Right atrium auricular region (tissue), 2 donors: ENCODE data around the gene PCDHGA12. TPM values are rescaled to one million over a fixed set of nuclear protein-coding genes. Genes with fewer than 3 reads are reported as not detected.
"Not testable (repeated sequence)": the region's sequence is repeated elsewhere in the genome, so short reads cannot be mapped to it uniquely, and the experiment has no call there.

Source experiments
- DNase-seq: peaks from one replicate; pipeline ENCODE4 v3.0.0-alpha.2; 2019; ENCODE audit warnings: low spot score
- H3K27ac ChIP-seq, 2 donors: fragments of 200-600 bp; sonication (generic); 1 replicate in 1 of 2; 2 replicates in 1 of 2; pipeline ENCODE4 v1.5.1; 2016 to 2019
- H3K27me3 ChIP-seq, 2 donors: fragments of 200-600 bp; sonication (generic); one replicate each; pipeline versions ENCODE4 v1.5.1 to v1.6.0; 2017 to 2019
- H3K36me3 ChIP-seq: fragments of 200-600 bp; sonication (generic); one replicate; pipeline ENCODE4 v1.5.1; 2016
- H3K4me1 ChIP-seq, 2 donors: fragments of 200-600 bp; sonication (generic); one replicate each; pipeline versions ENCODE4 v1.5.1 to v1.6.0; 2017 to 2019
- H3K4me3 ChIP-seq, 2 donors: fragments of 200-600 bp; sonication (generic); 1 replicate in 1 of 2; 2 replicates in 1 of 2; pipeline ENCODE4 v1.5.1; 2017 to 2019; ENCODE audit warnings: mild to moderate bottlenecking in 1 of 2, moderate library complexity in 1 of 2
- H3K9me3 ChIP-seq, 2 donors: fragments of 200-600 bp; sonication (generic); one replicate each; pipeline ENCODE4 v1.5.1; 2019
- CTCF ChIP-seq, 2 donors: fragments of 200-600 bp; sonication (generic); IDR thresholded peaks; one replicate each; pipeline ENCODE4 v1.5.1; 2019; ENCODE audit warnings: antibody characterized with exemption in 2 of 2
- total RNA-seq, 2 donors: library from RNA; depleted of rRNA; stranded (reverse); fragments of >200 nt; gene quantifications; one replicate each; pipeline ENCODE4 v1.1.0, GENCODE V29; 2016

Gene PCDHGA12
- total RNA-seq, 2 donors from 2014 or later, result 6.2 to 7.7 TPM

GRCh38 chr5:141407790-141408505 lies 22.4 kb upstream of the PCDHGA12 start, which contains the start of gene PCDHGB6:
Gene PCDHGB6 (plus strand): TSS chr5:141408021. CDS start chr5:141408203, 182 bp downstream.
- H3K27me3 ChIP-seq, DNase-seq, H3K4me1 ChIP-seq, H3K36me3 ChIP-seq: not testable (repeated sequence)
- Histone ChIP-seq H3K27ac (peak within 1 kb of the TSS in 1 of 2 donors; percentile 34), H3K9me3 (peaks cover 34 to 99% of the 10 kb centered on the region in 2 donors), H3K4me3 (peak within 1 kb of the TSS; percentile 30 to 41)
- TF ChIP-seq CTCF (IDR thresholded peaks at IDR 0.05), result peak; percentile 73 to 77

- H3K9me3 ChIP-seq, result peaks cover 30 to 97% of the 10 kb centered on the region in 2 donors
- no peak overlapping the region for H3K27ac ChIP-seq
- no peaks in the 10 kb centered on the region for H3K27me3 ChIP-seq
- peaks cover 0 to 7% of the 10 kb centered on the region in 2 donors for H3K4me1 ChIP-seq
- peaks cover 6% of the 10 kb centered on the region for H3K36me3 ChIP-seq
- no peak overlapping the region for H3K4me3 ChIP-seq
- no peak for TF ChIP-seq CTCF (IDR thresholded peaks at IDR 0.05)
- no peak for DNase-seq
Observed at GRCh38 chr5:141409598-141410306, 20.6 kb upstream of the PCDHGA12 start.

- TF ChIP-seq CTCF (IDR thresholded peaks at IDR 0.05), result no peak
- no peaks in the 10 kb centered on the region for H3K27me3 ChIP-seq
Observed at GRCh38 chr5:141411575-141411974, 18.7 kb upstream of the PCDHGA12 start.

GRCh38 chr5:141412854-141413539 lies 17.3 kb upstream of the PCDHGA12 start, which contains the start of gene PCDHGA10:
Gene PCDHGA10 (plus strand): TSS chr5:141412987. CDS start chr5:141413176, 189 bp downstream.
- TF ChIP-seq CTCF (IDR thresholded peaks at IDR 0.05), result peak; percentile 40 to 62
- Histone ChIP-seq H3K36me3 (no peaks in the 10 kb centered on the region), H3K27ac (no peak within 1 kb of the TSS), H3K4me1 (peaks cover 0 to 8% of the 10 kb centered on the region in 2 donors), H3K9me3 (peaks cover 25 to 84% of the 10 kb centered on the region in 2 donors), H3K4me3 (peak within 1 kb of the TSS; percentile 22 to 33), H3K27me3 (no peaks in the 10 kb centered on the region)
- no peak for DNase-seq

More at GRCh38 chr5:141411575-141411974, 18.7 kb upstream of the PCDHGA12 start:
- no peak for DNase-seq
- Histone ChIP-seq H3K4me1 (peaks cover 0 to 7% of the 10 kb centered on the region in 2 donors), H3K27ac (no peak overlapping the region), H3K9me3 (peaks cover 30 to 94% of the 10 kb centered on the region in 2 donors), H3K36me3 (no peaks in the 10 kb centered on the region), H3K4me3 (no peak overlapping the region)

- no peak overlapping the region for H3K27ac ChIP-seq
- H3K9me3 ChIP-seq, result peaks cover 30 to 84% of the 10 kb centered on the region in 2 donors
- no peaks in the 10 kb centered on the region for H3K36me3 ChIP-seq
Observed at GRCh38 chr5:141413540-141414069, 16.7 kb upstream of the PCDHGA12 start.

GRCh38 chr5:141414548-141415274 lies 15.6 kb upstream of the PCDHGA12 start:
- H3K36me3 ChIP-seq, H3K4me3 ChIP-seq: not testable (repeated sequence)

More at GRCh38 chr5:141413540-141414069, 16.7 kb upstream of the PCDHGA12 start:
- Histone ChIP-seq H3K4me3 (peak overlapping the region; percentile 22 to 33), H3K27me3 (no peaks in the 10 kb centered on the region), H3K4me1 (peaks cover 0 to 12% of the 10 kb centered on the region in 2 donors)
- DNase-seq, result no peak
- TF ChIP-seq CTCF (IDR thresholded peaks at IDR 0.05), result no peak

GRCh38 chr5:141415275-141415618 lies 15.1 kb upstream of the PCDHGA12 start:
- H3K27me3 ChIP-seq, H3K27ac ChIP-seq, DNase-seq, H3K36me3 ChIP-seq, H3K4me3 ChIP-seq: not testable (repeated sequence)
- H3K4me1 ChIP-seq, result peaks cover 0 to 13% of the 10 kb centered on the region in 2 donors
- peaks cover 27 to 84% of the 10 kb centered on the region in 2 donors for H3K9me3 ChIP-seq

More at GRCh38 chr5:141414548-141415274, 15.6 kb upstream of the PCDHGA12 start:
- Histone ChIP-seq H3K9me3 (peaks cover 31 to 84% of the 10 kb centered on the region in 2 donors), H3K4me1 (peaks cover 0 to 18% of the 10 kb centered on the region in 2 donors)
- H3K27ac ChIP-seq, H3K27me3 ChIP-seq, DNase-seq: not testable (repeated sequence)
